ENCODE results near the gene HIRA.

HIRA gene

DNA sequence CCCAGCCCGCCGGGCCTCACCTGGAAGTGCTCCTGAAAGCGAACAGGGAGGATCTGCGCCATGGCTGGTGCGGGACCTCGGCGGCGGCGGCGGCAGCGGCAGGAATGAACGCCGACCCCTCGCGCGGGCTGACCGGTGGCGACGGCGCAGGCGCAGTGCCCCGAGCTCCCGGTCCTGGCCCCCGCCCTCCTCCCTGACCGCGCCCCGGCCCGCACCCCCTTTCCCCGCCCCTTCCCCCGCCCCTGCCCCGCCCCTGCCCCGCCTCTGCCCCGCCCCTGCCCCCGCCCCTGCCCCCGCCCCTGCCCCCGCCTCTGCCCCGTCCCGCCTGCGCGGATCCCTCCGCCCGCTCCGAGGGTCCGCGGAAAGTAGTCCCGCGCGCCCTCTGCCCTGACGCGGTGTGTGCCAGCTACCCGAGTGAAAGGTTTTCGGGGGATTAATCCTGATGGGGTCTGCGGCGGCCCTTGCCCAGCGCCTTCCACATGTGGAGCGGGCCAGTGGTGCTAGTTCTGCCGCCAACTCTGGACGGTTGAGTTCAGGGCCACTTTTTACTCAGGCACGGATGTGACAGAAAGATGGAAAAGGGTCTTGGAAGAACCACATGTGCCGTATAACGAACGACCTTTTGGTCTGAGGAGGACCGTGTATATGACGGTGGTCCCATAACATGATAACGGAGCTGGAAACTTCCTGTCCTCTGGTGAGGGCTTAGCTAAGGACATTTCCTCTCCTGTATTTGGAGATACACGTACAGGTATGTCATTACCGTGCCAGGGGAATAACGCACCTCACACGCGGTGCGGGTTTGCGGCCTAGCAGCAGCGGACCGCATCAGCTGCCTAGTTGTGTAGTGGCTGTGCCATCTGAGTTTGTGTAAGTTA, 139.7 kb downstream of the HIRA start, which contains the start of gene CLTCL1:
TSS of gene CLTCL1 (minus strand) at position 140 of the 878 bp plus-strand sequence. CDS start at position 62, 78 bp downstream.
- DNase-seq (ENCODE audit: low read depth): peak; percentile 73
- peak within 1 kb of the TSS; percentile 79 for H3K4me3 ChIP-seq (ENCODE audit: low read depth, low read length)
- TF ChIP-seq, protein P1, sequence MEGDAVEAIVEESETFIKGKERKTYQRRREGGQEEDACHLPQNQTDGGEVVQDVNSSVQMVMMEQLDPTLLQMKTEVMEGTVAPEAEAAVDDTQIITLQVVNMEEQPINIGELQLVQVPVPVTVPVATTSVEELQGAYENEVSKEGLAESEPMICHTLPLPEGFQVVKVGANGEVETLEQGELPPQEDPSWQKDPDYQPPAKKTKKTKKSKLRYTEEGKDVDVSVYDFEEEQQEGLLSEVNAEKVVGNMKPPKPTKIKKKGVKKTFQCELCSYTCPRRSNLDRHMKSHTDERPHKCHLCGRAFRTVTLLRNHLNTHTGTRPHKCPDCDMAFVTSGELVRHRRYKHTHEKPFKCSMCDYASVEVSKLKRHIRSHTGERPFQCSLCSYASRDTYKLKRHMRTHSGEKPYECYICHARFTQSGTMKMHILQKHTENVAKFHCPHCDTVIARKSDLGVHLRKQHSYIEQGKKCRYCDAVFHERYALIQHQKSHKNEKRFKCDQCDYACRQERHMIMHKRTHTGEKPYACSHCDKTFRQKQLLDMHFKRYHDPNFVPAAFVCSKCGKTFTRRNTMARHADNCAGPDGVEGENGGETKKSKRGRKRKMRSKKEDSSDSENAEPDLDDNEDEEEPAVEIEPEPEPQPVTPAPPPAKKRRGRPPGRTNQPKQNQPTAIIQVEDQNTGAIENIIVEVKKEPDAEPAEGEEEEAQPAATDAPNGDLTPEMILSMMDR (conservative IDR thresholded peaks at IDR 0.05; ENCODE audit: low read depth, low read length): no peak

DNA sequence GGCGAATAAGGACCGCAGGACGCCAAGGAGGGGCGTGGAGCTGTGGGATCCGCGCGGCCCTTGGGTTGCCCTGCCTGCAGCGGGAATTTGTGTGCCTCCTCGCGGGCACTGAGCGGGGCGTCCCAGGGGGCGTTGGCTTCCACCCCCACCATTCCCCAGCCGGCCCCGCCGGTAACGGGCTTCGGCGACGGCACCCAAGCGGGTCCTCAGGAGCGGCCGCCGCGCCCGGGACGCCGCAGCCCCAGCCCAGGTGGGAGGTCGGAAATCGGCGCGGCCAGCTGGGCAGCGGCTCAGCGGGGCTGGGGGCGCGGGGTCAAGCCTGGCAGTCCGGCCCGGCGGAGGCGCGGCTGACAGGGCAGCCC, 140.3 kb downstream of the HIRA start:
- no peak for DNase-seq (ENCODE audit: low read depth)
- TF ChIP-seq, protein P1 (conservative IDR thresholded peaks at IDR 0.05; ENCODE audit: low read depth, low read length): no peak
- peak overlapping the region; percentile 79 for H3K4me3 ChIP-seq (ENCODE audit: low read depth, low read length)

DNA sequence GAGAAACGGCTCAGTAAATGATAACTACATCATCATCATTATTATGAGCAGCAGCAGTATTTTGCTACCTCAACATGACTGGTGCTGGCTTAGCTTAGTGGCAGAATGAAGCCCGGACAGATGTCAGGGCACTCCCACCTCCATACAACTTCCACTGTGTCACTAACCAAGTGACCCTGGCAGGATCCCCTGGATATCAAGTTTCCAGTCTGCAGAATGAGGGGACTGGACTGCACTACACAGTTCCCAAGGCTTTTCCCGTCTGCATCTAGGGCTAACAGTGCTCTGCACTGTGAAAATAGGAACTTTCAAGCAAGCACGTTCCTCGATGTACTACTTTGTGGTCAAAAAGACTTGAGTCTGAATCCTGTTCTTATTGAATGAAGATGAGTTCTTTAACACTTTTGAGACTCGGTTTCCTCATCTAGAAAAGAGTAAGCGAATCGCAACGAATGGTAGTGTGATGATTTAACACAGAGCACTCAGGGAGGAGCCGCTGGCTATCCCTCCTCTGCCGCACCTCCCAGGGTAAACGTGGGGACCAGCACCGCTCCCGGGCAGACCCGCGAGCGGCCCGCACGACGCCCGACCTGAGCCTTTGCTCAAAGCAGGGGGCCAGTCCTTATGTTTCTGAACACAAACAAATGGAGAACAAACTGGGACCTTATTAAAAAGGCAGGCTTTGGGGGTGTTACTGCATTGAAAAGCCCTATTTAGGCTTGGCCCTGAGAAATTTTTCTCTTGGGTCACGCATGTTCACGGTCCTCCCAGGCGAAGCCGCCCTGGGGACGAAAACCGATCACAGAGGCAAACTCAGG, 140.9 kb downstream of the HIRA start:
- TF ChIP-seq, protein P1 (conservative IDR thresholded peaks at IDR 0.05; ENCODE audit: low read depth, low read length): no peak
- peak overlapping the region; percentile 79 for H3K4me3 ChIP-seq (ENCODE audit: low read depth, low read length)
- no peak for DNase-seq (ENCODE audit: low read depth)

DNA sequence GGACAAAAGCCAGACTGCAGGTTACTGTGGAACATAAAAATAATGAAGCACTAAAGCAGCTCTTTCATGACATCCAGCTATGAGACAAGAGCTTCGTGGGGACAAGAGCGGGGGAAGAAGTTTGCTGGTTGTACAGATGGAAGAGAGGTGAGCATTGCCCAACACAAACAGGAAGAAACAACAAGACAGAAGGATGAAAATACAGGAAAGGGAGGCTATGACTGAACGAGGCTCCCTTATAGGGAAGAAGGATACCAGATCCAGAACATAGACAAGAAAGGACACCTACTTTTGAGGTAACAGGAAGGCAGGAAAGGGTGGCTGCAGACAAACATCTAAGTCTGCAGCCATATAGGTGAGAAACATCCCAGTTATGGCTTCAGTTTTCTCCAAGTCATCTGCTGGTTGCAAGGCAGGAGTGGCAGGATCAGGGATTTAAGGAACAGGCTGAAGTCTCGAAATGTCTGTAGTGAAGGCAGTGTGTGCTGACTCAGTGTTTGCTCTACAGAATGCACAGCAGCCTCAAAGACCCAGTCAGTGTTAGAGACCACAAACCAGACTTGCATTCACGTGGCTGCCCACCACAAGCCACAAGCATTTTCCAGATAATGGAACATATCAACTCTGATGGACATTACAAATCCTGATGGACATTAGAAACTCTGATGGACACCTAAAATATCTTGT, 141.9 kb downstream of the HIRA start:
- no peak overlapping the region for H3K4me3 ChIP-seq (ENCODE audit: low read depth, low read length)
- DNase-seq (ENCODE audit: low read depth): peak; percentile 90
- TF ChIP-seq, protein P1 (conservative IDR thresholded peaks at IDR 0.05; ENCODE audit: low read depth, low read length): no peak

DNA sequence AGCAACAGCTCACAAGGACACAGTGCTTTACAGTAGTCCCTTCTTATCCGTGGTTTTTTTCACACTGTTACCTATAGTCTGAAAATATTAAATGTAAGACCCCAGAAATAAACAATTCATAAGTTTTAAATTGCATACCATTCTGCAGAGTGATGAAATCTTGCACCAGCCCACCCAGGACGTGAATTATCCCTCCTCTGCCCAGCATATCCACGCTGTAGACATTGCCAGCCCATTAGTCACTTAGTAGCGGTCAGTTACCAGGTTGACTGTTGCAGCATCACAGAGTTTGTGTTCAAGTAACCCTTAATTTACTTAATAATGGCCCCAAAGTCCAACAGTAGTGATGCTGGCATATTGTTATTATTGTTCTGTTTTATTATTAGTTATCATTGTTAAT, 143.6 kb downstream of the HIRA start:
- peak; percentile 90 for DNase-seq (ENCODE audit: low read depth)
- TF ChIP-seq, protein P1 (conservative IDR thresholded peaks at IDR 0.05; ENCODE audit: low read depth, low read length): no peak

DNA sequence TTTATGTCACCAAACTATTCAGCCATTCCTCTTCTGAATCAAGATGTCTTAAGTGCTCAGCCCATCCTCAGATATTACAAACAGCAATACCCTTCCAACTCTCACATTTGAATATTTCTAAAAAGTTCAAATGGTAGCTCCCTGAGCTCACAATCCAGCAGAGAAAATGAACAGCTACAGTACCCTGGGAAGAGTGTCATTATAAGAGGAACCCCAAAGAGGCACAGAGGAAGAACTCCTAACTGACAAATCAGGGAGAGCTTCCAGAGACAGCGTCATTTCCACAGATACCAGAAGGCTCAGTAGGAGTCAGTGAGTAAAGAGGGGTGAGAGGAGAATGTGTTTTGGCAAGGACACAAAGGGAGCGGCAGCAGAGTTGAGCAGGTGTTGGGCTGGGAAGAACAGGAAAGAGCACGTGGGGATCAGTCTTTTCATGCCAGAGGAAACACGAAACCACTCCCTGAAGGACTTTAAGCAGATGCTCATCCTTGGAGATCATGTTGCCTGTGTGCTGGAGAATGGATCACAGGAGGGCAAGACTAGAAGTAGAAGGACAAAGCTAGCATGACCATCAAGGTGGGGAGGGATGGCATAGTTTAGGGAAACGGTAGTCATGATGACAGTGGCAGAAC, 144.3 kb downstream of the HIRA start:
- DNase-seq (ENCODE audit: low read depth): peak; percentile 76
- H3K4me3 ChIP-seq (ENCODE audit: low read depth, low read length): no peak overlapping the region
- TF ChIP-seq, protein P1 (conservative IDR thresholded peaks at IDR 0.05; ENCODE audit: low read depth, low read length): no peak

More for the DNA sequence above, 143.6 kb downstream of the HIRA start:
- no peak overlapping the region for H3K4me3 ChIP-seq (ENCODE audit: low read depth, low read length)

Measured in choroid plexus epithelial cell (primary cell).